Mesenchymal stem cell (in vitro differentiated cells and primary cell): ENCODE measurements around the gene ROR2.

Experiments
- DNase-seq: peaks from one replicate; pipeline ENCODE4 v3.0.0-alpha.2; 2013
- H2AFZ ChIP-seq: one replicate; pipeline ENCODE4 v1.6.1; 2013; ENCODE audit warnings: low read depth, mild to moderate bottlenecking, control low read depth, inconsistent platforms, low read length, moderate library complexity
- H2AK5ac ChIP-seq: 2 replicates; pipeline ENCODE4 v1.6.1; 2013; ENCODE audit warnings: low read length, moderate library complexity, mild to moderate bottlenecking, inconsistent platforms; ENCODE audit not compliant: severe bottlenecking
- H2BK120ac ChIP-seq: one replicate; pipeline ENCODE4 v1.6.1; 2013; ENCODE audit warnings: low read depth, mild to moderate bottlenecking, inconsistent platforms, low read length, moderate library complexity
- H2BK12ac ChIP-seq, 2 experiments: one replicate each; pipeline ENCODE4 v1.6.1; 2013; ENCODE audit warnings: inconsistent platforms in 2 of 2, low read length in 2 of 2, mild to moderate bottlenecking in 2 of 2, moderate library complexity in 2 of 2, control low read depth in 1 of 2
- H2BK15ac ChIP-seq: one replicate; pipeline ENCODE4 v1.6.1; 2013; ENCODE audit warnings: mild to moderate bottlenecking, low read depth, inconsistent platforms; ENCODE audit not compliant: poor library complexity, severe bottlenecking
- H2BK5ac ChIP-seq: 2 replicates; pipeline ENCODE4 v1.6.1; 2013; ENCODE audit warnings: low read depth, mild to moderate bottlenecking, low read length, control low read depth, inconsistent platforms; ENCODE audit not compliant: poor library complexity, severe bottlenecking
- H3K14ac ChIP-seq, 2 experiments: one replicate each; pipeline ENCODE4 v1.6.1; 2013; ENCODE audit warnings: inconsistent platforms in 2 of 2, low read length in 2 of 2, control low read depth in 1 of 2, mild to moderate bottlenecking in 1 of 2, moderate library complexity in 1 of 2
- H3K18ac ChIP-seq, 2 experiments: one replicate each; pipeline ENCODE4 v1.6.1; 2013; ENCODE audit warnings: inconsistent platforms in 2 of 2, low read length in 2 of 2, control low read depth in 1 of 2, low read depth in 1 of 2, mild to moderate bottlenecking in 1 of 2
- H3K23ac ChIP-seq, 2 experiments: one replicate each; pipeline ENCODE4 v1.6.1; 2013; ENCODE audit warnings: inconsistent platforms in 2 of 2, low read length in 2 of 2, mild to moderate bottlenecking in 2 of 2, moderate library complexity in 2 of 2, control low read depth in 1 of 2
- H3K27ac ChIP-seq: 2 replicates; pipeline ENCODE4 v1.5.1; 2013; ENCODE audit warnings: mild to moderate bottlenecking, moderate library complexity, low read length, control low read depth, inconsistent platforms; ENCODE audit not compliant: poor library complexity, severe bottlenecking
- H3K27me3 ChIP-seq, 2 experiments: 2 replicates each; pipeline versions ENCODE4 v1.6.1 to v1.7.0; 2013; ENCODE audit warnings: low read length in 2 of 2, mild to moderate bottlenecking in 2 of 2, moderate library complexity in 2 of 2, control low read depth in 1 of 2, inconsistent platforms in 1 of 2; ENCODE audit not compliant: control insufficient read depth in 1 of 2, insufficient read depth in 1 of 2
- H3K36me3 ChIP-seq, 2 experiments: 2 replicates each; pipeline versions ENCODE4 v1.6.1 to v1.7.0; 2013; ENCODE audit warnings: low read length in 2 of 2, control low read depth in 1 of 2, inconsistent platforms in 1 of 2, low read depth in 1 of 2, mild to moderate bottlenecking in 1 of 2; ENCODE audit not compliant: insufficient read depth in 2 of 2, control insufficient read depth in 1 of 2
- H3K4ac ChIP-seq, 2 experiments: one replicate each; pipeline ENCODE4 v1.6.1; 2013; ENCODE audit warnings: inconsistent platforms in 2 of 2, low read length in 2 of 2, mild to moderate bottlenecking in 2 of 2, moderate library complexity in 2 of 2, control low read depth in 1 of 2, low read depth in 1 of 2
- H3K4me1 ChIP-seq: 2 replicates; pipeline ENCODE4 v1.6.1; 2013; ENCODE audit warnings: low read depth, low read length, control low read depth; ENCODE audit not compliant: control insufficient read depth, insufficient read depth
- H3K4me2 ChIP-seq: 2 replicates; pipeline ENCODE4 v1.6.1; 2013; ENCODE audit warnings: low read length, mild to moderate bottlenecking, inconsistent platforms; ENCODE audit not compliant: poor library complexity, severe bottlenecking
- H3K4me3 ChIP-seq, 2 experiments: 2 replicates each; pipeline versions ENCODE4 v1.5.1 to v1.7.0; 2013; ENCODE audit warnings: low read length in 2 of 2, mild to moderate bottlenecking in 2 of 2, control low read depth in 1 of 2, low read depth in 1 of 2; ENCODE audit not compliant: insufficient read depth in 1 of 2
- H3K79me1 ChIP-seq: replicated peaks from 2 replicates; pipeline ENCODE4 v1.6.1; 2013; ENCODE audit warnings: mild to moderate bottlenecking, control low read depth, low read length, inconsistent platforms; ENCODE audit not compliant: poor library complexity, severe bottlenecking
- H3K9ac ChIP-seq: 2 replicates; pipeline ENCODE4 v1.7.0; 2013; ENCODE audit warnings: mild to moderate bottlenecking, low read length, moderate library complexity
- H3K9me3 ChIP-seq: 2 replicates; pipeline ENCODE4 v1.7.0; 2013; ENCODE audit warnings: mild to moderate bottlenecking, low read length; ENCODE audit not compliant: control insufficient read depth
- H4K8ac ChIP-seq: one replicate; pipeline ENCODE4 v1.6.1; 2013; ENCODE audit warnings: inconsistent platforms, mild to moderate bottlenecking, low read length, moderate library complexity
- H4K91ac ChIP-seq: one replicate; pipeline ENCODE4 v1.6.1; 2013; ENCODE audit warnings: mild to moderate bottlenecking, low read length, inconsistent platforms
- WGBS: methylation state at CpG from one replicate; pipeline ENCODE4 v1.1.7; 2013; ENCODE audit warnings: mixed read lengths; 5-methylcytosine and 5-hydroxymethylcytosine counted together

ROR2 gene

DNA sequence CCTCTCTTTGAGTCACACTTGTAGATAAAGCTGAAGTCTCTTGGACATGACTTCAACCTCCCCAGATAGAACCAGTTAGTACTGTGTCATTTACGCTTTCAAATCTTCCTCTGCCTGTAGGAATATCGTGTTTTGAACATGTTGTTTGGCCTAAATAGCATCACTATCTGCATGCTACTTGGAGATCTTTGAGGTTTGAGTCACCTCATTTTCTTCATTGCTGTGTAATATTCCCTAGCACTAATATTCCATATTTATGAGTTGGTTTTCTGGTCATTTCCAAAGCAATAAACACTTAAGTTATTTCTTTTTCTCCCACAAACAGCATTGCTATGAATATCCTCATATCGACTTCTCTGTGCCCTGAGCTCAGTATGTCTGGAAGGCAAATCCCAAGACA is 100.3 kb downstream of the ROR2 start:
- no peak overlapping the region for H2BK5ac ChIP-seq
- H3K27me3 ChIP-seq: no peaks in the 10 kb centered on the region
- H3K36me3 ChIP-seq: peaks cover 0 to 14% of the 10 kb centered on the region in 2 experiments

GRCh38 chr9:91848146-91848545 is 101.9 kb downstream of the ROR2 start:
- no peak overlapping the region for H3K14ac ChIP-seq
- H2BK12ac ChIP-seq: no peak overlapping the region
- WGBS: 97% methylated on average over 5 of the region's 6 CpGs
- no peak overlapping the region for H2BK5ac ChIP-seq
- H3K27me3 ChIP-seq: no peaks in the 10 kb centered on the region
- H3K18ac ChIP-seq: no peak overlapping the region
- no peak overlapping the region for H3K4ac ChIP-seq
- no peak overlapping the region for H4K91ac ChIP-seq
- H3K4me1 ChIP-seq: peaks cover 20% of the 10 kb centered on the region
- no peak overlapping the region for H3K4me2 ChIP-seq
- peaks cover 33% of the 10 kb centered on the region for H3K79me1 ChIP-seq
- no peak overlapping the region for H3K23ac ChIP-seq
- no peak overlapping the region for H3K4me3 ChIP-seq
- H2BK120ac ChIP-seq: no peak overlapping the region
- no peak overlapping the region for H2AK5ac ChIP-seq
- no peak for DNase-seq
- H3K9ac ChIP-seq: peak overlapping the region; percentile 67
- no peak overlapping the region for H3K27ac ChIP-seq
- H2BK15ac ChIP-seq: no peak overlapping the region
- no peak overlapping the region for H4K8ac ChIP-seq
- no peak overlapping the region for H2AFZ ChIP-seq
- H3K36me3 ChIP-seq: peaks cover 0 to 5% of the 10 kb centered on the region in 2 experiments
- H3K9me3 ChIP-seq: no peaks in the 10 kb centered on the region

More for the DNA sequence above, 100.3 kb downstream of the ROR2 start:
- Histone ChIP-seq H3K23ac (no peak overlapping the region), H2BK120ac (no peak overlapping the region), H3K4me1 (peaks cover 14% of the 10 kb centered on the region), H2BK15ac (no peak overlapping the region), H3K9ac (no peak overlapping the region), H3K4ac (no peak overlapping the region), H4K8ac (no peak overlapping the region), H3K79me1 (peaks cover 38% of the 10 kb centered on the region), H3K4me2 (no peak overlapping the region), H3K14ac (no peak overlapping the region), H4K91ac (no peak overlapping the region), H3K4me3 (no peak overlapping the region), H2AFZ (no peak overlapping the region), H3K27ac (no peak overlapping the region), H3K9me3 (no peaks in the 10 kb centered on the region), H3K18ac (no peak overlapping the region), H2AK5ac (no peak overlapping the region), H2BK12ac (no peak overlapping the region)
- WGBS: 77% methylated on average over 2 of the region's 3 CpGs
- DNase-seq: no peak

- no peak overlapping the region for H2BK120ac ChIP-seq
- H2BK15ac ChIP-seq: no peak overlapping the region
- peaks cover 30% of the 10 kb centered on the region for H3K79me1 ChIP-seq
- peaks cover 0 to under 1% of the 10 kb centered on the region in 2 experiments for H3K36me3 ChIP-seq
- no peak overlapping the region for H3K23ac ChIP-seq
- no peak overlapping the region for H3K18ac ChIP-seq
- no peak overlapping the region for H2AK5ac ChIP-seq
- no peak for DNase-seq
- H3K9me3 ChIP-seq: no peaks in the 10 kb centered on the region
- H3K9ac ChIP-seq: peak overlapping the region; percentile 67
- no peak overlapping the region for H4K8ac ChIP-seq
- no peak overlapping the region for H2AFZ ChIP-seq
- WGBS: 47% methylated on average over 13 of the region's 13 CpGs
- no peak overlapping the region for H3K4me2 ChIP-seq
- no peak overlapping the region for H3K27ac ChIP-seq
- H2BK12ac ChIP-seq: peak overlapping the region in 1 of 2 experiments; percentile 47
- no peak overlapping the region for H4K91ac ChIP-seq
- no peak overlapping the region for H3K14ac ChIP-seq
- peaks cover 22% of the 10 kb centered on the region for H3K4me1 ChIP-seq
- H3K4me3 ChIP-seq: peak overlapping the region in 1 of 2 experiments; percentile 44
- H3K27me3 ChIP-seq: no peaks in the 10 kb centered on the region
- H3K4ac ChIP-seq: no peak overlapping the region
- no peak overlapping the region for H2BK5ac ChIP-seq
Observed at GRCh38 chr9:91847581-91848091, 102.4 kb downstream of the ROR2 start.

DNA sequence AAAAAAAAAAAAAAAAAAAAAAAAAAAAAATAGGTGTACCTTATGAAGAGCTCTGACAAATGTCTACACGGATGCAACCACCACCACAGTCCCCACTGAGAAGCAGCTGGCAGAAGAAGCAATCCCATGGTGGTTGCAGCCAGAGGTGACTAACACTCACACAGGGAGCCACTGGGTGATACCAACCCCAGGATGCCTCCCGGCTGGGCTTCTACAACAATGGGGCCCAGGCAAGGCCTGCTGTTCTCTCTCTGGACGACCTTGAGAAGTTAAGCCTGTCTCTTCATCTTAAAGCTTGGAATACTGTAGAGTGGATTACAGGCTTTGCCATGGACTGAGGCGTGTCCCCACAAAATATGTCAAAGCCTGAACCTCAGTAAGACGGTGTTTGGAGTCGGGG is 104.1 kb downstream of the ROR2 start:
- Histone ChIP-seq H3K4me3 (no peak overlapping the region), H3K4me2 (no peak overlapping the region), H4K8ac (no peak overlapping the region), H3K79me1 (peaks cover 39% of the 10 kb centered on the region), H3K27me3 (no peaks in the 10 kb centered on the region), H3K23ac (no peak overlapping the region), H3K4me1 (peaks cover 24% of the 10 kb centered on the region), H3K36me3 (peaks cover 0 to 4% of the 10 kb centered on the region in 2 experiments), H2AFZ (no peak overlapping the region), H2BK5ac (no peak overlapping the region), H2BK120ac (no peak overlapping the region), H3K18ac (no peak overlapping the region), H4K91ac (no peak overlapping the region), H3K14ac (no peak overlapping the region), H3K4ac (no peak overlapping the region), H2BK12ac (no peak overlapping the region), H3K9ac (no peak overlapping the region), H2AK5ac (no peak overlapping the region), H3K27ac (no peak overlapping the region), H3K9me3 (no peaks in the 10 kb centered on the region), H2BK15ac (no peak overlapping the region)
- DNase-seq: no peak
- WGBS: 93% methylated on average over 6 of the region's 6 CpGs
